Astrocyte (in vitro differentiated cells and primary cell): ENCODE measurements around the gene SARS1. TPM values are rescaled to one million over a fixed set of nuclear protein-coding genes. Genes with fewer than 3 reads are reported as not detected.

Experiments
- DNase-seq: peaks from one replicate; pipeline ENCODE4 v3.0.0-alpha.2; 2010; ENCODE audit warnings: low read depth
- FAIRE-seq: peaks from 2 replicates; lab custom pipeline; 2011; peaks lifted over from hg19 to GRCh38; lab: Jason Lieb, UNC
- H2AFZ ChIP-seq: 2 replicates; pipeline ENCODE4 v1.6.0; 2012; ENCODE audit warnings: low read depth, low read length, inconsistent platforms
- H3K27ac ChIP-seq: 2 replicates; pipeline ENCODE4 v1.5.1; 2011; ENCODE audit warnings: low read depth, low read length, inconsistent platforms
- H3K27me3 ChIP-seq: 2 replicates; pipeline ENCODE4 v1.6.0; 2011; ENCODE audit warnings: low read length, inconsistent platforms; ENCODE audit not compliant: insufficient read depth
- H3K36me3 ChIP-seq: 2 replicates; pipeline ENCODE4 v1.5.1; 2011; ENCODE audit warnings: low read length, inconsistent platforms; ENCODE audit not compliant: insufficient read depth
- H3K4me1 ChIP-seq: 2 replicates; pipeline ENCODE4 v1.5.1; 2011; ENCODE audit warnings: low read length, inconsistent platforms; ENCODE audit not compliant: insufficient read depth
- H3K4me2 ChIP-seq: 2 replicates; pipeline ENCODE4 v1.6.0; 2012; ENCODE audit warnings: low read length, inconsistent platforms
- H3K4me3 ChIP-seq: 2 replicates; pipeline ENCODE4 v1.5.1; 2011; ENCODE audit warnings: low read depth, mild to moderate bottlenecking, low read length, inconsistent platforms; ENCODE audit not compliant: insufficient read depth
- H3K79me2 ChIP-seq: 2 replicates; pipeline ENCODE4 v1.6.0; 2012; ENCODE audit warnings: mild to moderate bottlenecking, low read length, inconsistent platforms; ENCODE audit not compliant: insufficient read depth
- H3K9ac ChIP-seq: 2 replicates; pipeline ENCODE4 v1.6.0; 2012; ENCODE audit warnings: mild to moderate bottlenecking, low read length, inconsistent platforms
- H3K9me3 ChIP-seq: 2 replicates; pipeline ENCODE4 v1.5.1; 2012; ENCODE audit warnings: low read depth, mild to moderate bottlenecking, low read length, inconsistent platforms; ENCODE audit not compliant: insufficient read depth
- H4K20me1 ChIP-seq: 2 replicates; pipeline ENCODE4 v1.6.0; 2012; ENCODE audit warnings: low read length, inconsistent platforms; ENCODE audit not compliant: insufficient read depth
- H3K27ac Mint-ChIP-seq: one replicate; pipeline ENCODE4 v1.8.0; 2021; ENCODE audit warnings: mild to moderate bottlenecking, mixed read lengths; ENCODE audit not compliant: unreplicated experiment
- H3K27me3 Mint-ChIP-seq: one replicate; pipeline ENCODE4 v1.8.0; 2021; ENCODE audit warnings: low read depth, mixed read lengths; ENCODE audit not compliant: unreplicated experiment
- H3K36me3 Mint-ChIP-seq: one replicate; pipeline ENCODE4 v1.8.0; 2021; ENCODE audit warnings: low read depth, mixed read lengths; ENCODE audit not compliant: unreplicated experiment
- H3K4me1 Mint-ChIP-seq: one replicate; pipeline ENCODE4 v1.8.0; 2021; ENCODE audit warnings: low read depth, mixed read lengths; ENCODE audit not compliant: unreplicated experiment
- H3K4me3 Mint-ChIP-seq: one replicate; pipeline ENCODE4 v1.8.0; 2021; ENCODE audit warnings: mild to moderate bottlenecking, moderate library complexity, mixed read lengths; ENCODE audit not compliant: unreplicated experiment
- H3K9me3 Mint-ChIP-seq: one replicate; pipeline ENCODE4 v1.8.0; 2021; ENCODE audit warnings: mild to moderate bottlenecking, mixed read lengths; ENCODE audit not compliant: unreplicated experiment
- CTCF ChIP-seq: IDR thresholded peaks from 2 replicates; pipeline ENCODE4 v1.5.1; 2011; ENCODE audit warnings: low read depth, mild to moderate bottlenecking, inconsistent platforms, low read length, moderate library complexity; ENCODE audit not compliant: insufficient read depth
- EZH2 ChIP-seq: IDR thresholded peaks from 2 replicates; pipeline ENCODE4 v1.6.1; 2012; ENCODE audit warnings: mild to moderate bottlenecking, low read length, inconsistent platforms; ENCODE audit not compliant: insufficient read depth
- total RNA-seq: library from RNA; stranded (reverse); gene quantifications from 2 replicates; pipeline ENCODE4 v1.2.1, GENCODE V29; 2021

SARS1 gene
- total RNA-seq, 1 donor from 2014 or later, result 355 TPM

DNA sequence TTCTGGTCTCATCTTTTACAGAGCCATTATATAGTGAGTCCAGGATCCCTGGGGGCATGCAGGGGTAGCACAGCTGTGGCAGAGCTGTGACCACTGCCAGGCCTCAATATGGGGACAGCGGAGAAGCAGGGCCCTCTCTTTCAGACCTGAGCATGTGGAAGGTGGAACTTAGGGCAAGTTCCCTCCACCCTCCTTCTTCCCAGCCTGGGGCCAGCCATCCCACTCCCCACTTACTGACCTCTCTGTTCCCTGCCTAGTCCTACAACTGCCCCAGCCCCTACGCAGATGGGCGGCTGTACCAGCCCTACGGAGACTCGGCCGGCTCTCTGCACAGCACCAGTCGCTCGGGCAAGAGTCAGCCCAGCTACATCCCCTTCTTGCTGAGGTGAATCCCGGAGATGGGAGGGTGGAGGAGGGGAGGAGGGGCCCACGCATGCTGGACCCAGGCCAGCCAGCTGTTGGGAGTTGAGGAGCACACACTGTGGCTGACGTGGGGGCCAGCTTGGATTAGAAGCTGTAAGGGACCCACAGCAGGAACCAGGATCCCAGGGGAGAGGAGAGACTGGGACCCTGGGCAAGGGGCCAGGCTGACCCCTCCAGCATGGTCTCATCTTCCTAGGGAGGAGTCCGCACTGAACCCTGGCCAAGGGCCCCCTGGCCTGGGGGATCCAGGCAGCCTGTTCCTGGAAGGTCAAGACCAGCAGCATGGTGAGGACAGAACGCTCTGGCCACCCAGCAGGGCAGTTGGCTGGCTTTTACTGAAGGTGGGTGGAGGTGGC is 58.5 kb downstream of the SARS1 start:
- H3K9me3 Mint-ChIP-seq, result peaks cover 2% of the 10 kb centered on the region
- TF ChIP-seq EZH2, result no peak
- no peak for DNase-seq
- H3K27me3 ChIP-seq, result no peaks in the 10 kb centered on the region
- H3K36me3 Mint-ChIP-seq, result peaks cover 16% of the 10 kb centered on the region
- no peak overlapping the region for H3K4me3 ChIP-seq
- peaks cover 6% of the 10 kb centered on the region for H3K9me3 ChIP-seq
- H3K9ac ChIP-seq, result no peak overlapping the region
- H3K36me3 ChIP-seq, result no peaks in the 10 kb centered on the region
- H3K27me3 Mint-ChIP-seq, result peaks cover 1% of the 10 kb centered on the region
- H3K27ac Mint-ChIP-seq, result no peak overlapping the region
- no peaks in the 10 kb centered on the region for H3K79me2 ChIP-seq
- H2AFZ ChIP-seq, result no peak overlapping the region
- H3K4me3 Mint-ChIP-seq, result no peak overlapping the region
- peaks cover 34% of the 10 kb centered on the region for H3K4me1 Mint-ChIP-seq
- no peak overlapping the region for H3K4me2 ChIP-seq
- H4K20me1 ChIP-seq, result no peaks in the 10 kb centered on the region
- peaks cover 32% of the 10 kb centered on the region for H3K4me1 ChIP-seq
- H3K27ac ChIP-seq, result no peak overlapping the region
- FAIRE-seq, result no peak

DNA sequence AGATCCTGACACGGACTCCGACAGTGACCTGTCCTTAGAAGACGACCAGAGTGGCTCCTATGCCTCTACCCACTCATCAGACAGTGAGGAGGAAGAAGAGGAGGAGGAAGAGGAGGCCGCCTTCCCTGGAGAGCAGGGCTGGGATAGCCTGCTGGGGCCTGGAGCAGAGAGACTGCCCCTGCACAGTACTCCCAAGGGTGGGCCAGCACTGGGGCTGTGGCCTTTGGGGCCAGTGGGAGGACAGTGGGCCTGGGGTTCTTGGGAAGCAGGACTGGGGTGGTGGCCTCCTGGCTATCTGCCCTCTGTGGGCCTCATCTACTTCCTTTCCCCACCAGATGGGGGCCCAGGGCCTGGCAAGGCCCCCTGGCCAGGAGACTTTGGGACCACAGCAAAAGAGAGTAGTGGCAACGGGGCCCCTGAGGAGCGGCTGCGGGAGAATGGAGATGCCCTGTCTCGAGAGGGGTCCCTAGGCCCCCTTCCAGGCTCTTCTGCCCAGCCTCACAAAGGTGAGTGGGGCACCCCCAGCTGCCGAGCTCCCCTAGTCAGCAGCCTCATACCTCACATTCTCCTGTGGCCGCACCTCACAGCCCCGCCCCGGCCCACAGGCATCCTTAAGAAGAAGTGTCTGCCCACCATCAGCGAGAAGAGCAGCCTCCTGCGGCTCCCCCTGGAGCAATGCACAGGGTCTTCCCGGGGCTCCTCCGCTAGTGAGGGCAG is 59.3 kb downstream of the SARS1 start:
- no peak overlapping the region for H3K4me3 ChIP-seq
- no peak overlapping the region for H2AFZ ChIP-seq
- peaks cover 33% of the 10 kb centered on the region for H3K4me1 Mint-ChIP-seq
- H3K27ac ChIP-seq, result no peak overlapping the region
- peaks cover 1% of the 10 kb centered on the region for H3K27me3 Mint-ChIP-seq
- peaks cover 2% of the 10 kb centered on the region for H3K9me3 Mint-ChIP-seq
- no peak overlapping the region for H3K4me2 ChIP-seq
- H4K20me1 ChIP-seq, result no peaks in the 10 kb centered on the region
- no peak overlapping the region for H3K9ac ChIP-seq
- peaks cover 12% of the 10 kb centered on the region for H3K36me3 Mint-ChIP-seq
- peaks cover 35% of the 10 kb centered on the region for H3K4me1 ChIP-seq
- no peaks in the 10 kb centered on the region for H3K36me3 ChIP-seq
- H3K27me3 ChIP-seq, result no peaks in the 10 kb centered on the region
- no peak overlapping the region for H3K4me3 Mint-ChIP-seq
- no peak overlapping the region for H3K27ac Mint-ChIP-seq
- DNase-seq (no peak), FAIRE-seq (no peak)
- no peaks in the 10 kb centered on the region for H3K79me2 ChIP-seq
- TF ChIP-seq CTCF, result no peak
- TF ChIP-seq EZH2, result no peak
- peaks cover 6% of the 10 kb centered on the region for H3K9me3 ChIP-seq

- peaks cover 1% of the 10 kb centered on the region for H3K27me3 Mint-ChIP-seq
- Histone ChIP-seq H3K27me3 (no peaks in the 10 kb centered on the region), H3K4me3 (no peak overlapping the region), H4K20me1 (no peaks in the 10 kb centered on the region), H3K4me2 (no peak overlapping the region), H3K9me3 (peaks cover under 1% of the 10 kb centered on the region), H3K36me3 (no peaks in the 10 kb centered on the region), H3K27ac (no peak overlapping the region), H3K4me1 (peaks cover 35% of the 10 kb centered on the region), H2AFZ (no peak overlapping the region), H3K9ac (no peak overlapping the region), H3K79me2 (no peaks in the 10 kb centered on the region)
- no peaks in the 10 kb centered on the region for H3K9me3 Mint-ChIP-seq
- TF ChIP-seq CTCF, result no peak
- TF ChIP-seq EZH2, result no peak
- no peak overlapping the region for H3K4me3 Mint-ChIP-seq
- H3K4me1 Mint-ChIP-seq, result peaks cover 33% of the 10 kb centered on the region
- DNase-seq (no peak), FAIRE-seq (no peak)
- H3K27ac Mint-ChIP-seq, result peak overlapping the region; percentile 18
- H3K36me3 Mint-ChIP-seq, result peaks cover 9% of the 10 kb centered on the region
Observed at GRCh38 chr1:109273570-109274288, 60.0 kb downstream of the SARS1 start.
